Panc1 (cell line): ENCODE data around the gene CELF2.

Source experiments
- CTCF ChIP-seq: fragments of 450-650 bp; IDR thresholded peaks from 2 replicates; pipeline ENCODE4 v1.5.1; 2017; ENCODE audit warnings: mild to moderate bottlenecking
- POLR2AphosphoS5 ChIP-seq: IDR thresholded peaks from 2 replicates; pipeline ENCODE4 v1.6.1; 2012; ENCODE audit warnings: mild to moderate bottlenecking, low read depth, low read length, moderate library complexity
- SIN3A ChIP-seq: IDR thresholded peaks from 2 replicates; pipeline ENCODE4 v1.6.1; 2012; ENCODE audit warnings: low read depth, mild to moderate bottlenecking, low read length, moderate library complexity, borderline replicate concordance; ENCODE audit not compliant: insufficient read depth
- TF ChIP-seq, protein P1 (sequence below), 2 experiments: IDR thresholded peaks; 2 replicates each; pipeline ENCODE4 v1.6.1; 2011 to 2012; ENCODE audit warnings: low read depth in 2 of 2, control low read depth in 1 of 2, low read length in 1 of 2, mild to moderate bottlenecking in 1 of 2, moderate library complexity in 1 of 2; ENCODE audit not compliant: insufficient read depth in 1 of 2

DNA sequence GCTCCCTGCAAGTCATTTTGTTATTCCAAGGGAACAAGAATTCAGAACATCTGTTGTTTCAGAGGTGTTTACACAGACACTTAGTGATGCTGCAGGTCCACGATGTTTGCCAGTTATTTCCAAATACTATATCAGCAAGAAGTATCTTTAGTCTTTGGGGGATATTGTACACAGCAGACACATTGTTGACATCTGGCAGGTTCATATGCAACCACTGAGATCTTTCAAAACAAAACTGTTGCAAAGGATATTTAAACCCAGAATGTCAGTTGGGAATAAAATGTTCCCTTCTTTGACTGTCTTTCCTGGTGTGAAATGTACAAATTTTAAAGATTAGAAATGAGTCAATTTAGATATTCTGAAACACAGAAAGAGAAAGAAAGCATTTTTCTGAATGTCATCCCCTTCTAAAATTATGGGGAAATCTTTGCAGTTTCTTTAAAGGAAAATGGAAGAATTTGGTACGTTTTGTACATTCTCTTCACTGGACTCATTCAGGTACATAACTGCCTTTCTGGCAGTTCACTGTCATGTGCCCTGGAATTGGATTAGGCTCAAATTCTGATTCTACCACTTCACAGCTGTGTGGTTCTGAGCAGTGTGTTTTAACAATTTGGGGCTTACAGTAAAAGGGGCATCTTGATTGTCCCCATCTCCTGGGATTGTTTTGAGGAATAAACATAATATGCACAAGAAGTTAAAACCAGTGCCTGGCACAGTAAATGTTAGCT is 40.3 kb upstream of the CELF2 start:
- TF ChIP-seq CTCF (no peak), SIN3A (no peak), POLR2AphosphoS5 (no peak)
- TF ChIP-seq, protein P1, sequence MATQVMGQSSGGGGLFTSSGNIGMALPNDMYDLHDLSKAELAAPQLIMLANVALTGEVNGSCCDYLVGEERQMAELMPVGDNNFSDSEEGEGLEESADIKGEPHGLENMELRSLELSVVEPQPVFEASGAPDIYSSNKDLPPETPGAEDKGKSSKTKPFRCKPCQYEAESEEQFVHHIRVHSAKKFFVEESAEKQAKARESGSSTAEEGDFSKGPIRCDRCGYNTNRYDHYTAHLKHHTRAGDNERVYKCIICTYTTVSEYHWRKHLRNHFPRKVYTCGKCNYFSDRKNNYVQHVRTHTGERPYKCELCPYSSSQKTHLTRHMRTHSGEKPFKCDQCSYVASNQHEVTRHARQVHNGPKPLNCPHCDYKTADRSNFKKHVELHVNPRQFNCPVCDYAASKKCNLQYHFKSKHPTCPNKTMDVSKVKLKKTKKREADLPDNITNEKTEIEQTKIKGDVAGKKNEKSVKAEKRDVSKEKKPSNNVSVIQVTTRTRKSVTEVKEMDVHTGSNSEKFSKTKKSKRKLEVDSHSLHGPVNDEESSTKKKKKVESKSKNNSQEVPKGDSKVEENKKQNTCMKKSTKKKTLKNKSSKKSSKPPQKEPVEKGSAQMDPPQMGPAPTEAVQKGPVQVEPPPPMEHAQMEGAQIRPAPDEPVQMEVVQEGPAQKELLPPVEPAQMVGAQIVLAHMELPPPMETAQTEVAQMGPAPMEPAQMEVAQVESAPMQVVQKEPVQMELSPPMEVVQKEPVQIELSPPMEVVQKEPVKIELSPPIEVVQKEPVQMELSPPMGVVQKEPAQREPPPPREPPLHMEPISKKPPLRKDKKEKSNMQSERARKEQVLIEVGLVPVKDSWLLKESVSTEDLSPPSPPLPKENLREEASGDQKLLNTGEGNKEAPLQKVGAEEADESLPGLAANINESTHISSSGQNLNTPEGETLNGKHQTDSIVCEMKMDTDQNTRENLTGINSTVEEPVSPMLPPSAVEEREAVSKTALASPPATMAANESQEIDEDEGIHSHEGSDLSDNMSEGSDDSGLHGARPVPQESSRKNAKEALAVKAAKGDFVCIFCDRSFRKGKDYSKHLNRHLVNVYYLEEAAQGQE (IDR thresholded peaks at IDR 0.05; ENCODE audit: insufficient read depth in 1 of 2, low read depth in 2 of 2, low read length in 1 of 2) = no peak
